HEK293 (cell line): ENCODE measurements around the gene DNAJB2.
A peak's percentile ranks its signal among the peaks of the same experiment; 100 is the strongest.

Source experiments
- CTCF ChIA-PET: fragments of 350-600 bp; formaldehyde crosslinking; extraction: SDS; loops from one replicate; lab custom pipeline; 2021; ENCODE audit warnings: antibody characterized with exemption; lab: Yijun Ruan, JAX
- POLR2A ChIA-PET: fragments of 300-600 bp; formaldehyde crosslinking; extraction: SDS; loops from one replicate; lab custom pipeline; 2020; ENCODE audit warnings: antibody characterized with exemption, inconsistent platforms; lab: Yijun Ruan, JAX
- H3K27ac ChIP-seq: fragments of 200-500 bp; sonication (Bioruptor generic); 2 replicates; pipeline ENCODE4 v1.5.1; 2014; ENCODE audit warnings: low read depth, low read length, control low read depth, inconsistent platforms; ENCODE audit errors: extremely low read depth
- H3K36me3 ChIP-seq, 2 experiments: fragments of 200-500 bp in 1 of 2; sonication (Bioruptor generic) in 1 of 2; 1 replicate in 1 of 2; 2 replicates in 1 of 2; pipeline ENCODE4 v1.5.1; 2014 to 2017; ENCODE audit warnings: inconsistent platforms in 2 of 2, low read length in 2 of 2; ENCODE audit not compliant: control insufficient read depth in 2 of 2, insufficient read depth in 1 of 2
- H3K4me1 ChIP-seq: fragments of 200-500 bp; sonication (Bioruptor generic); 2 replicates; pipeline ENCODE4 v1.5.1; 2014; ENCODE audit warnings: mild to moderate bottlenecking, low read length, inconsistent platforms; ENCODE audit not compliant: control insufficient read depth, insufficient read depth
- H3K4me3 ChIP-seq: 2 replicates; pipeline ENCODE4 v1.5.1; 2011; ENCODE audit warnings: low read depth, mild to moderate bottlenecking, control low read depth, low read length, moderate library complexity
- H3K9me3 ChIP-seq: fragments of 200-500 bp; sonication (Bioruptor generic); 2 replicates; pipeline ENCODE4 v1.5.1; 2014; ENCODE audit warnings: low read depth, low read length, inconsistent platforms; ENCODE audit not compliant: control insufficient read depth, insufficient read depth
- EGR2 ChIP-seq: fragments of 450-650 bp; formaldehyde crosslinking; IDR thresholded peaks from 2 replicates; pipeline ENCODE4 v1.5.1; 2016; ENCODE audit warnings: low read depth, missing biosample characterization, missing genetic modification characterization
- GLIS2 ChIP-seq: fragments of 450-650 bp; formaldehyde crosslinking; IDR thresholded peaks from 2 replicates; pipeline ENCODE4 v1.5.1; 2016; ENCODE audit warnings: missing biosample characterization, missing genetic modification characterization
- KLF7 ChIP-seq: fragments of 450-650 bp; formaldehyde crosslinking; IDR thresholded peaks from 2 replicates; pipeline ENCODE4 v1.5.1; 2016; ENCODE audit warnings: missing biosample characterization, missing genetic modification characterization, borderline replicate concordance
- PRDM1 ChIP-seq: fragments of 450-650 bp; formaldehyde crosslinking; IDR thresholded peaks from 2 replicates; pipeline ENCODE4; 2016; ENCODE audit warnings: missing biosample characterization, missing genetic modification characterization
- SCRT2 ChIP-seq: fragments of 450-650 bp; formaldehyde crosslinking; IDR thresholded peaks from 2 replicates; pipeline ENCODE4 v1.5.1; 2016; ENCODE audit warnings: missing biosample characterization, missing genetic modification characterization
- TCF7L2 ChIP-seq: IDR thresholded peaks from 2 replicates; pipeline ENCODE4 v1.6.1; 2011; ENCODE audit warnings: low read depth, mild to moderate bottlenecking, inconsistent platforms, low read length, moderate library complexity, borderline replicate concordance
- ZBTB48 ChIP-seq: fragments of 450-650 bp; formaldehyde crosslinking; IDR thresholded peaks from 2 replicates; pipeline ENCODE4 v1.5.1; 2016; ENCODE audit warnings: missing biosample characterization, missing genetic modification characterization
- ZBTB7A ChIP-seq: fragments of 450-650 bp; formaldehyde crosslinking; IDR thresholded peaks from 2 replicates; pipeline ENCODE4 v1.5.1; 2016; ENCODE audit warnings: low read depth, missing biosample characterization, missing genetic modification characterization
- ZEB2 ChIP-seq: fragments of 450-650 bp; formaldehyde crosslinking; IDR thresholded peaks from 2 replicates; pipeline ENCODE4 v1.5.1; 2016; ENCODE audit warnings: missing biosample characterization, missing genetic modification characterization
- ZFHX2 ChIP-seq: fragments of 450-650 bp; formaldehyde crosslinking; conservative IDR thresholded peaks from 2 replicates; pipeline ENCODE4 v1.5.1; 2016; ENCODE audit warnings: missing biosample characterization, missing genetic modification characterization
- ZNF10 ChIP-seq: fragments of 450-650 bp; formaldehyde crosslinking; IDR thresholded peaks from 2 replicates; pipeline ENCODE4 v1.5.1; 2017; ENCODE audit warnings: missing biosample characterization, missing genetic modification characterization
- ZNF155 ChIP-seq: fragments of 450-650 bp; formaldehyde crosslinking; IDR thresholded peaks from 2 replicates; pipeline ENCODE4 v1.5.1; 2016; ENCODE audit warnings: missing biosample characterization, missing genetic modification characterization
- ZNF157 ChIP-seq: fragments of 450-650 bp; formaldehyde crosslinking; IDR thresholded peaks from 2 replicates; pipeline ENCODE4 v1.5.1; 2016; ENCODE audit warnings: missing biosample characterization, missing genetic modification characterization
- ZNF202 ChIP-seq: fragments of 450-650 bp; formaldehyde crosslinking; IDR thresholded peaks from 2 replicates; pipeline ENCODE4 v1.5.1; 2016; ENCODE audit warnings: missing biosample characterization, missing genetic modification characterization, borderline replicate concordance
- ZNF248 ChIP-seq: fragments of 450-650 bp; formaldehyde crosslinking; IDR thresholded peaks from 2 replicates; pipeline ENCODE4 v1.5.1; 2017; ENCODE audit warnings: missing biosample characterization, missing genetic modification characterization
- ZNF514 ChIP-seq: fragments of 450-650 bp; formaldehyde crosslinking; IDR thresholded peaks from 2 replicates; pipeline ENCODE4 v1.5.1; 2016; ENCODE audit warnings: missing biosample characterization, missing genetic modification characterization
- ZNF610 ChIP-seq: fragments of 450-650 bp; formaldehyde crosslinking; IDR thresholded peaks from 2 replicates; pipeline ENCODE4 v1.5.1; 2016; ENCODE audit warnings: missing biosample characterization, missing genetic modification characterization, borderline replicate concordance
- ZNF654 ChIP-seq: fragments of 450-650 bp; formaldehyde crosslinking; IDR thresholded peaks from 2 replicates; pipeline ENCODE4 v1.5.1; 2016; ENCODE audit warnings: low read depth, missing biosample characterization, missing genetic modification characterization
- ZNF664 ChIP-seq: fragments of 450-650 bp; formaldehyde crosslinking; IDR thresholded peaks from 2 replicates; pipeline ENCODE4 v1.5.1; 2016; ENCODE audit warnings: missing biosample characterization, missing genetic modification characterization
- ZNF791 ChIP-seq: fragments of 450-650 bp; formaldehyde crosslinking; IDR thresholded peaks from 2 replicates; pipeline ENCODE4 v1.5.1; 2016; ENCODE audit warnings: missing biosample characterization, missing genetic modification characterization
- TF ChIP-seq, protein P1 (sequence below): fragments of 450-650 bp; formaldehyde crosslinking; IDR thresholded peaks from 2 replicates; pipeline ENCODE4 v1.5.1; 2016; ENCODE audit warnings: missing biosample characterization, missing genetic modification characterization
- TF ChIP-seq, protein P2 (sequence below): fragments of 450-650 bp; formaldehyde crosslinking; IDR thresholded peaks from 2 replicates; pipeline ENCODE4 v1.5.1; 2016; ENCODE audit warnings: missing biosample characterization, missing genetic modification characterization
- TF ChIP-seq, protein P3 (sequence below): fragments of 450-650 bp; formaldehyde crosslinking; IDR thresholded peaks from 2 replicates; pipeline ENCODE4 v1.5.1; 2017; ENCODE audit warnings: missing biosample characterization, missing genetic modification characterization
- TF ChIP-seq, protein P4 (sequence below): fragments of 450-650 bp; formaldehyde crosslinking; IDR thresholded peaks from 2 replicates; pipeline ENCODE4 v1.5.1; 2016; ENCODE audit warnings: missing biosample characterization, missing genetic modification characterization

DNAJB2 gene

DNA sequence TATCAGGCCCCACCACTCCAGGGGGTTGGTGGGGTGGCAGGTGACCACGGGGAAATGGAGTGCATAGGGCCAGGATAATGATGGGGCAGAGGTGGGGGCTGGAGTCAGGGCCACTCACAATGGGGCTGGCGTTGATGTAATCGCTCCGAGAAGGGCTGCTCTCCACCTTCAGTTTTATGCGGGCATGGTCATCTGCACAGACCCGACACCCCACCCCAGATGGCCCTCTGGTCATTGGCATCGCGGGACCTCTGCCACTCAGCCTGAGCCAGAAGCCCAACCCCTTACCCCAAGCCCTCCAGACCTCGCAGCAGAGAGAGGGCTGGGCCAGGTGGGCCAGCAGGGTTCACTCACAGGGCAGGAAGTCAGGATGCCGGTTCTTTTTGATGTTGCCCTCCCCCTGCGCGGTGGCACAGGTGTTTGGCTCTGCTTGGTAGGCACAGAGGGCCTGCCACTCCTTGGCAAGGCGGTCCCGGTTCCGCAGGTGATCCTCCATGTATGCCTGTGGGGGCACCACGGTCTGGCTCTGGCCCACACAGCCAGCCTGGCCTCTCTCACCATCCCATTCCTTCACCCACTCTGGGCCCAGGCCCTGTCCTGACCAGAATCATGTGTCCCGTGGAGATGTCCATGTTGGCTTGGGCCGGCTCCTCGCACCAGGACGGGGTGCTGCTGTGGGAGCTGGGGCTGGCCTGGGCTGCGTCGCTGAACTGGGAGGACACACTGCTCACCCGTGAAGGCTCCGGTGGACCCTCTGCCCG, 17.6 kb downstream of the DNAJB2 start (continued):
- TF ChIP-seq KLF7 (tag by site-specific recombination) (no peak), ZNF610 (tag by site-specific recombination) (no peak), PRDM1 (tag by site-specific recombination) (no peak), ZNF248 (tag by site-specific recombination) (no peak), ZNF514 (tag by site-specific recombination) (no peak), ZBTB7A (tag by site-specific recombination) (no peak)

DNA sequence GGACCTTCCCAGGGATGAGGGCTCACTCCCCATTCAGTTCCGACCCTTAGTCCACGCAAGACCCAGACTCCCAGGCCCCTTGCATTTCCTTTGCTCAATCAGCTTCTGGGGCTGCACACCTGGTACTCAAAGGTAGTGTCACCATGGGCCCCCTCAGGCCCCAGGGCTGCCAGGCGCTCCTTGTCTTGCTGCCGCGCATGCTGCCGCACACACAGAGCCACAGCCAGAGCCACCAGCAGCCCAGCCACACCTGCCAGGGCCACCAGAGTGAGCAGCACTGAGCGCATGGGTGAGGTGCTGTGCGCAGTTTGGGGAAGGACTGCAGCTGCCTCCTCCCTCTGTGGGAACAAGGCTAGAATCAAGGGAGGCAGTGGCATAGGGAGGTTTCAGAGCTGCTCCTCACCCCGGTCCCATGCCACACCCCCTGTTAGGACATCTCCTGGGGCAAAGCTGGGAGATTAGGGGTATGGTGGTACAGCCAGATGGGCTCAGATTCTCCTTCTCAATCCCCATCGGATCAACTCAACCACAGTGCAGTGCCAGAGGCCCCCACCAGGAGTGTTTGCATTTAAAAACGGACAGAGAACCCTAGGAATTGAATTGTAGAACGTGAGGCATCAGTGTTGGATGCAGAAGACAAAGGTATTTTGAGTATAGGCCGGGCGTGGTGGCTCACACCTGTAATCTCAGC, 18.7 kb downstream of the DNAJB2 start:
- Histone ChIP-seq H3K4me3 (no peak overlapping the region), H3K9me3 (no peaks in the 10 kb centered on the region), H3K36me3 (no peaks in the 10 kb centered on the region), H3K4me1 (no peaks in the 10 kb centered on the region; the same call in 1 of the 2 replicates), H3K27ac (no peak overlapping the region)
- CTCF ChIA-PET, result interaction anchor here (0.6 to 11.6 kb wide), 16 partner anchors 19 to 691 kb away, joined by 3 to 297 read pairs (median 4); partner anchors contain the start of genes ANKZF1, ATG9A, CNPPD1 and DNAJB2
- TF ChIP-seq ZNF10 (tag by site-specific recombination) (no peak), GLIS2 (no peak), ZNF157 (tag by site-specific recombination) (no peak), ZNF664 (tag by site-specific recombination) (no peak), ZNF155 (tag by site-specific recombination) (no peak), TCF7L2 (no peak)
- TF ChIP-seq, protein P1, sequence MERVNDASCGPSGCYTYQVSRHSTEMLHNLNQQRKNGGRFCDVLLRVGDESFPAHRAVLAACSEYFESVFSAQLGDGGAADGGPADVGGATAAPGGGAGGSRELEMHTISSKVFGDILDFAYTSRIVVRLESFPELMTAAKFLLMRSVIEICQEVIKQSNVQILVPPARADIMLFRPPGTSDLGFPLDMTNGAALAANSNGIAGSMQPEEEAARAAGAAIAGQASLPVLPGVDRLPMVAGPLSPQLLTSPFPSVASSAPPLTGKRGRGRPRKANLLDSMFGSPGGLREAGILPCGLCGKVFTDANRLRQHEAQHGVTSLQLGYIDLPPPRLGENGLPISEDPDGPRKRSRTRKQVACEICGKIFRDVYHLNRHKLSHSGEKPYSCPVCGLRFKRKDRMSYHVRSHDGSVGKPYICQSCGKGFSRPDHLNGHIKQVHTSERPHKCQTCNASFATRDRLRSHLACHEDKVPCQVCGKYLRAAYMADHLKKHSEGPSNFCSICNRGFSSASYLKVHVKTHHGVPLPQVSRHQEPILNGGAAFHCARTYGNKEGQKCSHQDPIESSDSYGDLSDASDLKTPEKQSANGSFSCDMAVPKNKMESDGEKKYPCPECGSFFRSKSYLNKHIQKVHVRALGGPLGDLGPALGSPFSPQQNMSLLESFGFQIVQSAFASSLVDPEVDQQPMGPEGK (tag by site-specific recombination), result no peak
- TF ChIP-seq, protein P2, sequence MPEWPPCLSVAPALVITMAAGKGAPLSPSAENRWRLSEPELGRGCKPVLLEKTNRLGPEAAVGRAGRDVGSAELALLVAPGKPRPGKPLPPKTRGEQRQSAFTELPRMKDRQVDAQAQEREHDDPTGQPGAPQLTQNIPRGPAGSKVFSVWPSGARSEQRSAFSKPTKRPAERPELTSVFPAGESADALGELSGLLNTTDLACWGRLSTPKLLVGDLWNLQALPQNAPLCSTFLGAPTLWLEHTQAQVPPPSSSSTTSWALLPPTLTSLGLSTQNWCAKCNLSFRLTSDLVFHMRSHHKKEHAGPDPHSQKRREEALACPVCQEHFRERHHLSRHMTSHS (tag by site-specific recombination), result no peak
- TF ChIP-seq, protein P3, sequence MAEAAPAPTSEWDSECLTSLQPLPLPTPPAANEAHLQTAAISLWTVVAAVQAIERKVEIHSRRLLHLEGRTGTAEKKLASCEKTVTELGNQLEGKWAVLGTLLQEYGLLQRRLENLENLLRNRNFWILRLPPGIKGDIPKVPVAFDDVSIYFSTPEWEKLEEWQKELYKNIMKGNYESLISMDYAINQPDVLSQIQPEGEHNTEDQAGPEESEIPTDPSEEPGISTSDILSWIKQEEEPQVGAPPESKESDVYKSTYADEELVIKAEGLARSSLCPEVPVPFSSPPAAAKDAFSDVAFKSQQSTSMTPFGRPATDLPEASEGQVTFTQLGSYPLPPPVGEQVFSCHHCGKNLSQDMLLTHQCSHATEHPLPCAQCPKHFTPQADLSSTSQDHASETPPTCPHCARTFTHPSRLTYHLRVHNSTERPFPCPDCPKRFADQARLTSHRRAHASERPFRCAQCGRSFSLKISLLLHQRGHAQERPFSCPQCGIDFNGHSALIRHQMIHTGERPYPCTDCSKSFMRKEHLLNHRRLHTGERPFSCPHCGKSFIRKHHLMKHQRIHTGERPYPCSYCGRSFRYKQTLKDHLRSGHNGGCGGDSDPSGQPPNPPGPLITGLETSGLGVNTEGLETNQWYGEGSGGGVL (tag by site-specific recombination), result no peak
- POLR2A ChIA-PET, result interaction anchor here (0.5 kb wide), 1 partner anchor 45 kb away, joined by 3 read pairs; no protein-coding TSS in a partner anchor

DNA sequence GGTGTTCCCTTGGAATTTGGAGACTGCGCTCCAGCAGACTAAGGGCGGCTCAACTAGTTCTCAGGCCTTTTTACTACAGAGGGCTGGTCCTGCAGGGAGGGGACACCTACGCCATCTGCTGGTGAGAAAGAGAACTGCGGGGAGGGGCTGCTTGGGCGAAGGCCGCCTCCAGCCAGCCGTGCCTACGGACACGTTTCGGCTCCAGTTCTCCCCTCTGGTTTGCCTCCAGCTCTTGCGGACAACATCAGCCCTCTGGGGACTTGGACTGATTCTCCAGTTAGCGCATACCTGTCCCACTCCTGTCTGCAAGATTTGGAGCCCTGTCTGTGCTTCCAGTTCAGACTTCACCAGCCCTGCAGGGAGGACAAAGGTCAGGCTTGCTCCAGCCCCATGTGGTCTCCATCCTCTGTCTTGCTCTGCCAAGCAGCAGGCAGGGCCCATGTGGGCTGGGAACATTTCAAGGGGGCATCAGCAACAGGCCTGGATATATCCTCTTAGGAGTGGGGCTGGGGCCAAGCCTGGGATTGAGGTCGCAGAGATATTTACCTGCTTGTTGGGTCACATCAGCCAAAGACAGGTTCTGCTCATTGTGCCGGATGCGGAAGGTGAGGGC, 19.7 kb downstream of the DNAJB2 start:
- H3K4me1 ChIP-seq, result no peaks in the 10 kb centered on the region; the same call in 1 of the 2 replicates
- ChIA-PET POLR2A (interaction anchor here (1.4 kb wide), 1 partner anchor 20 kb away, joined by 9 read pairs; the partner anchor contains the start of gene DNAJB2), CTCF (interaction anchor here (0.6 to 11.6 kb wide), 28 partner anchors 10 to 633 kb away, joined by 3 to 297 read pairs (median 4); partner anchors contain the start of genes ANKZF1, ATG9A, CNPPD1 and DNAJB2)
- TF ChIP-seq ZNF654, result peak; percentile 54
- TF ChIP-seq ZEB2 (tag by site-specific recombination), result 0 out of 2 replicates have a peak, but pooled peaks have one; percentile 2
- 0 out of 2 replicates have a peak, but pooled peaks have one; percentile 19 for TF ChIP-seq ZFHX2 (tag by site-specific recombination)
- TF ChIP-seq EGR2 (tag by site-specific recombination), result 0 out of 2 replicates have a peak, but pooled peaks have one; percentile 16
- no peak for TF ChIP-seq ZNF791
- TF ChIP-seq ZBTB48 (tag by site-specific recombination), result 0 out of 2 replicates have a peak, but pooled peaks have one; percentile 24
- TF ChIP-seq SCRT2, result peak; percentile 60; the same call in 1 of the 2 replicates
- TF ChIP-seq ZNF202 (tag by site-specific recombination), result no peak
- TF ChIP-seq, protein P4, sequence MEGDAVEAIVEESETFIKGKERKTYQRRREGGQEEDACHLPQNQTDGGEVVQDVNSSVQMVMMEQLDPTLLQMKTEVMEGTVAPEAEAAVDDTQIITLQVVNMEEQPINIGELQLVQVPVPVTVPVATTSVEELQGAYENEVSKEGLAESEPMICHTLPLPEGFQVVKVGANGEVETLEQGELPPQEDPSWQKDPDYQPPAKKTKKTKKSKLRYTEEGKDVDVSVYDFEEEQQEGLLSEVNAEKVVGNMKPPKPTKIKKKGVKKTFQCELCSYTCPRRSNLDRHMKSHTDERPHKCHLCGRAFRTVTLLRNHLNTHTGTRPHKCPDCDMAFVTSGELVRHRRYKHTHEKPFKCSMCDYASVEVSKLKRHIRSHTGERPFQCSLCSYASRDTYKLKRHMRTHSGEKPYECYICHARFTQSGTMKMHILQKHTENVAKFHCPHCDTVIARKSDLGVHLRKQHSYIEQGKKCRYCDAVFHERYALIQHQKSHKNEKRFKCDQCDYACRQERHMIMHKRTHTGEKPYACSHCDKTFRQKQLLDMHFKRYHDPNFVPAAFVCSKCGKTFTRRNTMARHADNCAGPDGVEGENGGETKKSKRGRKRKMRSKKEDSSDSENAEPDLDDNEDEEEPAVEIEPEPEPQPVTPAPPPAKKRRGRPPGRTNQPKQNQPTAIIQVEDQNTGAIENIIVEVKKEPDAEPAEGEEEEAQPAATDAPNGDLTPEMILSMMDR (tag by site-specific recombination), result peak; percentile 76
- H3K9me3 ChIP-seq, result no peaks in the 10 kb centered on the region
- H3K4me3 ChIP-seq, result no peak overlapping the region
- H3K27ac ChIP-seq, result no peak overlapping the region
- H3K36me3 ChIP-seq, result no peaks in the 10 kb centered on the region
